NB4 (cell line): ENCODE results near the gene SCN1B.

ENCODE experiments used
- POLR2A ChIP-seq: IDR thresholded peaks from 2 replicates; pipeline ENCODE4 v1.6.1; 2011; ENCODE audit warnings: mild to moderate bottlenecking; ENCODE audit not compliant: insufficient read length; ENCODE audit errors: extremely low read depth
- TF ChIP-seq, protein P1 (sequence below): IDR thresholded peaks from one replicate; pipeline ENCODE4 v1.5.1; 2012; ENCODE audit warnings: low read depth, low read length
- TF ChIP-seq, protein P2 (sequence below): IDR thresholded peaks from 2 replicates; pipeline ENCODE4 v1.6.1; 2011; ENCODE audit warnings: low read depth, low read length

DNA sequence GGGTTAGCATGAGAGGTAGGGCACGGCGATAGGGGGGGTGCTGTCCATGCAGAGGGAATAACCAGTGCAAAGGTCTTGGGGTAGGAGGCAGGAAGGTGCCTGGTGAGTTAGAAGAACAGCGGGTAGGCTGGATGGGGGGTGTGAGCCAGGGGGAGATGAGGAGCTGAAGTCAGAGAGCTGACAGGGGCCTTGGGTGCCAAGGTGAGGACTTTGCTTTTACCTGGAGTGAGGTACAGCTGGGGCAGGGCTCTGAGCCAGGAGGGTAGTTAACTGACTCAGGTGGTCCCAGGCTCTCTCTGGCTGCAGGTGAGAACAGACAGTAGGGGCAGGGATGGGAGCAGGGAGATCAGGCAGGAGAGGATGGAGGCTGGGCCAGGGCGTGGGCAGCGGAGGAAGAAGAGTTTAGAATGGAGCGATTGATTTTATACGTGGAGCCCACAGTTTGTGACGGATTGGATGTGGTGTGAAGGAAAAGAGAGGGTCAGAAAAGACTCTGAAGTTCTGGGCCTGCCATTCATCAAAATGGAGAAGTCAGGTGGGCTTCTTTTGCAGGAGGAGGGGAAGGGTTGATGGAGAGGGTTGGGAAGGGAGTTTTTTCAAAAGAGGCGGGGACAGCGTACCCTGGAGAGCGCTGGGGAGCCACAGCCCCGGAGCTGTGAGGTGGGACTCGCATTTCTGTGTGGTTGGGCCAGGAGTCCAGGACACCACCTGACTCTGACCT, 31.3 kb upstream of the SCN1B start:
- TF ChIP-seq, protein P1, sequence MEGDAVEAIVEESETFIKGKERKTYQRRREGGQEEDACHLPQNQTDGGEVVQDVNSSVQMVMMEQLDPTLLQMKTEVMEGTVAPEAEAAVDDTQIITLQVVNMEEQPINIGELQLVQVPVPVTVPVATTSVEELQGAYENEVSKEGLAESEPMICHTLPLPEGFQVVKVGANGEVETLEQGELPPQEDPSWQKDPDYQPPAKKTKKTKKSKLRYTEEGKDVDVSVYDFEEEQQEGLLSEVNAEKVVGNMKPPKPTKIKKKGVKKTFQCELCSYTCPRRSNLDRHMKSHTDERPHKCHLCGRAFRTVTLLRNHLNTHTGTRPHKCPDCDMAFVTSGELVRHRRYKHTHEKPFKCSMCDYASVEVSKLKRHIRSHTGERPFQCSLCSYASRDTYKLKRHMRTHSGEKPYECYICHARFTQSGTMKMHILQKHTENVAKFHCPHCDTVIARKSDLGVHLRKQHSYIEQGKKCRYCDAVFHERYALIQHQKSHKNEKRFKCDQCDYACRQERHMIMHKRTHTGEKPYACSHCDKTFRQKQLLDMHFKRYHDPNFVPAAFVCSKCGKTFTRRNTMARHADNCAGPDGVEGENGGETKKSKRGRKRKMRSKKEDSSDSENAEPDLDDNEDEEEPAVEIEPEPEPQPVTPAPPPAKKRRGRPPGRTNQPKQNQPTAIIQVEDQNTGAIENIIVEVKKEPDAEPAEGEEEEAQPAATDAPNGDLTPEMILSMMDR: no peak
- no peak for TF ChIP-seq POLR2A
- TF ChIP-seq, protein P2, sequence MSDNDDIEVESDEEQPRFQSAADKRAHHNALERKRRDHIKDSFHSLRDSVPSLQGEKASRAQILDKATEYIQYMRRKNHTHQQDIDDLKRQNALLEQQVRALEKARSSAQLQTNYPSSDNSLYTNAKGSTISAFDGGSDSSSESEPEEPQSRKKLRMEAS: no peak
